Measurements from ENCODE around the gene TNPO2. TPM values are rescaled to one million over a fixed set of nuclear protein-coding genes. Genes with fewer than 3 reads are reported as not detected.

Gene TNPO2
- total and polyA plus RNA-seq, 2 of the 13 experiments (the other 11 are each of a cell fraction or from before 2014, with no cell fraction given) = 31.7 to 61.0 TPM

GRCh38 chr19:12736995-12737834 lies 13.5 kb upstream of the TNPO2 start, which contains the start of gene GET3 (continued):
- 0 out of 2 replicates have a peak, but pooled peaks have one; percentile 12 for TF ChIP-seq CBFB (CRISPR knock-in tag; IDR thresholded peaks at IDR 0.05)
- peak; percentile 88 for TF ChIP-seq SAP130 (CRISPR knock-in tag; IDR thresholded peaks at IDR 0.05; ENCODE audit: low read depth)
- TF ChIP-seq MIER2 (CRISPR knock-in tag; IDR thresholded peaks at IDR 0.05) = no peak
- TF ChIP-seq JUND (CRISPR knock-in tag; IDR thresholded peaks at IDR 0.05) = no peak
- TF ChIP-seq RFX5 (IDR thresholded peaks at IDR 0.05; ENCODE audit: low read depth, low read length) = peak; percentile 90
- no peak for TF ChIP-seq MTA3 (CRISPR knock-in tag; IDR thresholded peaks at IDR 0.05)
- TF ChIP-seq, protein P1, sequence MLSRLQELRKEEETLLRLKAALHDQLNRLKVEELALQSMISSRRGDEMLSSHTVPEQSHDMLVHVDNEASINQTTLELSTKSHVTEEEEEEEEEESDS (CRISPR knock-in tag; IDR thresholded peaks at IDR 0.05; ENCODE audit: borderline replicate concordance) = 0 out of 2 replicates have a peak, but pooled peaks have one; percentile 57
- TF ChIP-seq MTERF4 (CRISPR knock-in tag; IDR thresholded peaks at IDR 0.05) = no peak
- TF ChIP-seq, protein P2, sequence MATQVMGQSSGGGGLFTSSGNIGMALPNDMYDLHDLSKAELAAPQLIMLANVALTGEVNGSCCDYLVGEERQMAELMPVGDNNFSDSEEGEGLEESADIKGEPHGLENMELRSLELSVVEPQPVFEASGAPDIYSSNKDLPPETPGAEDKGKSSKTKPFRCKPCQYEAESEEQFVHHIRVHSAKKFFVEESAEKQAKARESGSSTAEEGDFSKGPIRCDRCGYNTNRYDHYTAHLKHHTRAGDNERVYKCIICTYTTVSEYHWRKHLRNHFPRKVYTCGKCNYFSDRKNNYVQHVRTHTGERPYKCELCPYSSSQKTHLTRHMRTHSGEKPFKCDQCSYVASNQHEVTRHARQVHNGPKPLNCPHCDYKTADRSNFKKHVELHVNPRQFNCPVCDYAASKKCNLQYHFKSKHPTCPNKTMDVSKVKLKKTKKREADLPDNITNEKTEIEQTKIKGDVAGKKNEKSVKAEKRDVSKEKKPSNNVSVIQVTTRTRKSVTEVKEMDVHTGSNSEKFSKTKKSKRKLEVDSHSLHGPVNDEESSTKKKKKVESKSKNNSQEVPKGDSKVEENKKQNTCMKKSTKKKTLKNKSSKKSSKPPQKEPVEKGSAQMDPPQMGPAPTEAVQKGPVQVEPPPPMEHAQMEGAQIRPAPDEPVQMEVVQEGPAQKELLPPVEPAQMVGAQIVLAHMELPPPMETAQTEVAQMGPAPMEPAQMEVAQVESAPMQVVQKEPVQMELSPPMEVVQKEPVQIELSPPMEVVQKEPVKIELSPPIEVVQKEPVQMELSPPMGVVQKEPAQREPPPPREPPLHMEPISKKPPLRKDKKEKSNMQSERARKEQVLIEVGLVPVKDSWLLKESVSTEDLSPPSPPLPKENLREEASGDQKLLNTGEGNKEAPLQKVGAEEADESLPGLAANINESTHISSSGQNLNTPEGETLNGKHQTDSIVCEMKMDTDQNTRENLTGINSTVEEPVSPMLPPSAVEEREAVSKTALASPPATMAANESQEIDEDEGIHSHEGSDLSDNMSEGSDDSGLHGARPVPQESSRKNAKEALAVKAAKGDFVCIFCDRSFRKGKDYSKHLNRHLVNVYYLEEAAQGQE (IDR thresholded peaks at IDR 0.05; ENCODE audit: borderline replicate concordance in 1 of 2, low read depth in 1 of 2, low read length in 2 of 2) = peak in 1 of 2 experiments; percentile 38; a peak in 1 of 4 replicates
- TF ChIP-seq, protein P3, sequence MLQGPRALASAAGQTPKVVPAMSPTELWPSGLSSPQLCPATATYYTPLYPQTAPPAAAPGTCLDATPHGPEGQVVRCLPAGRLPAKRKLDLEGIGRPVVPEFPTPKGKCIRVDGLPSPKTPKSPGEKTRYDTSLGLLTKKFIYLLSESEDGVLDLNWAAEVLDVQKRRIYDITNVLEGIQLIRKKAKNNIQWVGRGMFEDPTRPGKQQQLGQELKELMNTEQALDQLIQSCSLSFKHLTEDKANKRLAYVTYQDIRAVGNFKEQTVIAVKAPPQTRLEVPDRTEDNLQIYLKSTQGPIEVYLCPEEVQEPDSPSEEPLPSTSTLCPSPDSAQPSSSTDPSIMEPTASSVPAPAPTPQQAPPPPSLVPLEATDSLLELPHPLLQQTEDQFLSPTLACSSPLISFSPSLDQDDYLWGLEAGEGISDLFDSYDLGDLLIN (CRISPR knock-in tag; IDR thresholded peaks at IDR 0.05; ENCODE audit: borderline replicate concordance) = no peak; the same call in 1 of the 2 replicates
- TF ChIP-seq ZNF740 (CRISPR knock-in tag; IDR thresholded peaks at IDR 0.05) = peak; percentile 81; the same call in 1 of the 2 replicates
- TF ChIP-seq ZNF205 (CRISPR knock-in tag; IDR thresholded peaks at IDR 0.05) = no peak
- TF ChIP-seq SIN3A (IDR thresholded peaks at IDR 0.05; ENCODE audit: borderline replicate concordance, low read depth, low read length) = peak; percentile 76; the same call in 1 of the 2 replicates
- peak; percentile 93 for TF ChIP-seq RFX1 (IDR thresholded peaks at IDR 0.05)
- TF ChIP-seq ZNF10 (CRISPR knock-in tag; IDR thresholded peaks at IDR 0.05; ENCODE audit: borderline replicate concordance, low read depth) = no peak
- TF ChIP-seq ZNF724P (CRISPR knock-in tag; IDR thresholded peaks at IDR 0.05; ENCODE audit: borderline replicate concordance) = peak; percentile 83; the same call in 1 of the 2 replicates
- no peak for TF ChIP-seq ZKSCAN8 (CRISPR knock-in tag; IDR thresholded peaks at IDR 0.05; ENCODE audit: borderline replicate concordance)
- no peak for TF ChIP-seq TP53 (CRISPR knock-in tag; conservative IDR thresholded peaks at IDR 0.05)
- TF ChIP-seq, protein P4, sequence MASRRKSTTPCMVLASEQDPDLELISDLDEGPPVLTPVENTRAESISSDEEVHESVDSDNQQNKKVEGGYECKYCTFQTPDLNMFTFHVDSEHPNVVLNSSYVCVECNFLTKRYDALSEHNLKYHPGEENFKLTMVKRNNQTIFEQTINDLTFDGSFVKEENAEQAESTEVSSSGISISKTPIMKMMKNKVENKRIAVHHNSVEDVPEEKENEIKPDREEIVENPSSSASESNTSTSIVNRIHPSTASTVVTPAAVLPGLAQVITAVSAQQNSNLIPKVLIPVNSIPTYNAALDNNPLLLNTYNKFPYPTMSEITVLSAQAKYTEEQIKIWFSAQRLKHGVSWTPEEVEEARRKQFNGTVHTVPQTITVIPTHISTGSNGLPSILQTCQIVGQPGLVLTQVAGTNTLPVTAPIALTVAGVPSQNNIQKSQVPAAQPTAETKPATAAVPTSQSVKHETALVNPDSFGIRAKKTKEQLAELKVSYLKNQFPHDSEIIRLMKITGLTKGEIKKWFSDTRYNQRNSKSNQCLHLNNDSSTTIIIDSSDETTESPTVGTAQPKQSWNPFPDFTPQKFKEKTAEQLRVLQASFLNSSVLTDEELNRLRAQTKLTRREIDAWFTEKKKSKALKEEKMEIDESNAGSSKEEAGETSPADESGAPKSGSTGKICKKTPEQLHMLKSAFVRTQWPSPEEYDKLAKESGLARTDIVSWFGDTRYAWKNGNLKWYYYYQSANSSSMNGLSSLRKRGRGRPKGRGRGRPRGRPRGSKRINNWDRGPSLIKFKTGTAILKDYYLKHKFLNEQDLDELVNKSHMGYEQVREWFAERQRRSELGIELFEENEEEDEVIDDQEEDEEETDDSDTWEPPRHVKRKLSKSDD (CRISPR knock-in tag; IDR thresholded peaks at IDR 0.05; ENCODE audit: low read depth) = no peak
- peak; percentile 29; the same call in 1 of the 2 replicates for TF ChIP-seq FOXK1 (CRISPR knock-in tag; IDR thresholded peaks at IDR 0.05; ENCODE audit: borderline replicate concordance, low read depth)
